Measurements from ENCODE around the gene ENO2.
"Not testable (repeated sequence)": the region's sequence is repeated elsewhere in the genome, so short reads cannot be mapped to it uniquely, and the experiment has no call there.

ENO2 gene

DNA sequence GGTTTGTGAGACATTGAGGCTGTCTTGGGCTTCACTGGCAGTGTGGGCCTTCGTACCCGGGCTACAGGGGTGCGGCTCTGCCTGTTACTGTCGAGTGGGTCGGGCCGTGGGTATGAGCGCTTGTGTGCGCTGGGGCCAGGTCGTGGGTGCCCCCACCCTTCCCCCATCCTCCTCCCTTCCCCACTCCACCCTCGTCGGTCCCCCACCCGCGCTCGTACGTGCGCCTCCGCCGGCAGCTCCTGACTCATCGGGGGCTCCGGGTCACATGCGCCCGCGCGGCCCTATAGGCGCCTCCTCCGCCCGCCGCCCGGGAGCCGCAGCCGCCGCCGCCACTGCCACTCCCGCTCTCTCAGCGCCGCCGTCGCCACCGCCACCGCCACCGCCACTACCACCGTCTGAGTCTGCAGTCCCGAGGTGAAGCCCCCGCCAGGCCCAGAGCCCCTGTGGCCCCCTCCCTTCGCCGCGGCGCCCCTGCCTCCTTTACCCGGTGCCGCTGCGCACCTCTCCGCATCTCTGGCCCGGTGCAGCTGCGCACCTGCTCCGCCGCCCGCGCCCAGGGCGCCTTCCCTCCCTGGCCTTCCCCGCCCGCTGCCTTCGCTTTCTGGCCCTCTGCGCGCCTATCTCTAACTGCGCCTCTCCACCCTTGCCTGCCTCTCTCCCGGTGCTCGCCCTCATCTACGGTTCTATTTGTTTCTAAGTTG lies at the start of gene ENO2:
TSS of gene ENO2 (plus strand) at position 335 of the 701 bp plus-strand sequence. CDS start 1,253 bp downstream, outside the sequence.
- DNase-seq (ENCODE audit: low spot score) = peak; percentile 86

- DNase-seq (ENCODE audit: low spot score) = not testable (repeated sequence)
These were observed 49.1 kb upstream of the ENO2 start for GRCh38 chr12:6865307-6865706.

DNA sequence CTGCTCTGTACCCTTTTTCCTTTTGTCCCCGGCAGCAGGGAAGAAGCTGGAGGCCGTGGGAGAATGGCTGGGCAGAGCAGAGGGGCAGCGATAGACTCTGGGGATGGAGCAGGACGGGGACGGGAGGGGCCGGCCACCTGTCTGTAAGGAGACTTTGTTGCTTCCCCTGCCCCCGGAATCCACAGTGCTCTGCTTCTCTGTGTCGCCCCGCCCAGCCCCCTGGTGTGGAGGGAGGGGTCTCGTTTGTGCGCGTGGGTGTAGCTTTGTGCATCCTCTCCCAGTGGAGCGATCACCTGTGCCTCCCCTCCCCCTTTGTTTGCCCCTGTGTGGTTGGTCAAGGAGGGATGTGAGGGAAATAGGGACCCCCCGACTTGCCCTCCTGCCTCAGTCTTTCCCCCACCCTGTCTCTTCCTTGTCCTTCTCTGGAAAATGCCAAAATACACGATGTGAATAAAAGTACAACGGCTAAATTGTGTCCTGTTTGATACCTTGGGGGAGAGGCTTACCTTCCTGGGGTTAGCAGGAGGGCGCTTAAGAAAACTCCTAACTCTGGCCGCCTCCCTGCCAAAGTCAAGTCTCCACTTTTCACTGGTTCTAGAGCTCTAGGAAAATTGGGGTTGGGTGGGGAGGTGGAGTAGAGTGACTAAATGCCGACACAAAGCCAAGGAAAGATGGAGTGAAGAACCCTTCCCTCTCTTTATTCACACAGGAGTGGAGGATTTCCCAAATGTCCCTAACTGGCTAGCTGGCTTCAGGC lies 48.0 kb upstream of the ENO2 start:
- DNase-seq (ENCODE audit: low spot score) = no peak

GRCh38 chr12:6866920-6867412 lies 47.4 kb upstream of the ENO2 start:
- DNase-seq (ENCODE audit: low spot score) = no peak

DNA sequence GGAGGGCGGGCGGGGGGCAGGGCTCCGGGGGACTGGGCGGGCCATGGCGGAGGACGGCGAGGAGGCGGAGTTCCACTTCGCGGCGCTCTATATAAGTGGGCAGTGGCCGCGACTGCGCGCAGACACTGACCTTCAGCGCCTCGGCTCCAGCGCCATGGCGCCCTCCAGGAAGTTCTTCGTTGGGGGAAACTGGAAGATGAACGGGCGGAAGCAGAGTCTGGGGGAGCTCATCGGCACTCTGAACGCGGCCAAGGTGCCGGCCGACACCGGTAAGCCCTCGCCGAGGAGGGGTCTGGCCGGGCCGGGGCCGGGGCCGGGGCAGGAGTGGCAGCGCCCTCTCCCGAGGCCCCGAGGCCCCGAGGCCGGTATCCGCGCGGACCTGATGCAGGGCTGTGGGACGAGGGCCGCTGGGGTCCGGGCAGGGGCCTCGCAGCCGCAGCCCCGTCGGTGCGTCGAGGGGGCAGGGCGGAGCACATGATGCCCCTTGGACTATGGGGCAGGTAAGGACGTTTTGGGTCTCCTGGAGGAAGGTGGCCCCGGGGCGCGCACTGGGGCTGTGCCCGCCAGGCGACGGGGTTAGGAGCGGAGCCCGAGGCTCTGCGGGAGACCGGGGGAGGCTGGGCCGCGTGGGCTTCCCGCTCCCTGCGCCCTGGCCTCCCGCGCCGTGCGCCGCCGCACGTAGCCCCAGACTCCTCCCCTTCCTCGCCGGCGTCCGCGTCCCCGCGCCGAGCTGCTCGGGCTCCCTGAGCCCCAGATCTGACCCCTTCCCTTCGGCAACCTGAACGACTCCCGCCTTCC lies 46.8 kb upstream of the ENO2 start, which contains the start of gene TPI1:
TSS of gene TPI1 (plus strand) at position 119 of the 798 bp plus-strand sequence. CDS start at position 155, 36 bp downstream.
- peak; percentile 81 for DNase-seq (ENCODE audit: low spot score)

DNA sequence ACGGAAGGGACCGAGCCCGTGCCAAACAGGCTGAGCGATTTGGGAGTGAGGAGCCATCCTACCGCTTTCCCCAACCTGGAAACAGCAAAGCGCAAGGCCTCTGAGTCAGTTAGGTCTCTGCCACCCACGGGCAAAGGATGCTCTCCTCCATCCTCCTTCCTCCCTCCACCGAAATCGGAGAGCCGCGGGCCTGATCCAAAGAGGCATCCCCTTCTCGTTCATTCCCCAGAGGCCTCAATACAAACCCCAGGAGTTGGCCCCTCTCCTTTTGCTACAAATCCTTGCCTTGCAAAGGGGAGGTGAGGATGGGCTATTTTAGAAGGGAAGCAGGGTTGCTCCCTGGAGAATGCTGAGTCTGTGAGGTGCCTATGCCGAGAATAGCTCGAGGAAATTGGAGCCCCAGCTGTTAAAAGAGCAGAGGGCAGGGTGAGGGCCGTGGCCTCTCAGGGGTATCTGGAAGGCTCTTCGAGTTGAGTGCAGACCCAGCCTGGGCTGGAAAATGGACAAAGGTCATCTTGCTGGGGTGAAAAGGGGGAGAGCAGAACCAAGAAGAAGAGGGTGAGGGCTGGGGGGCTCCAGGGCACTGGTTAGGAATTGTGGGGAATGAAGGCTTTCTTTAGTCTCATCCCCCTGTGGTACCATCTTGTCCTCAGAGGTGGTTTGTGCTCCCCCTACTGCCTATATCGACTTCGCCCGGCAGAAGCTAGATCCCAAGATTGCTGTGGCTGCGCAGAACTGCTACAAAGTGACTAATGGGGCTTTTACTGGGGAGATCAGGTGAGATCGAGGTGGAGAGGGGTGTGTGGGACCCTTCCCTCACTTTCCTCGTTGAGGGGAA lies 46.0 kb upstream of the ENO2 start:
- DNase-seq (ENCODE audit: low spot score) = peak; percentile 59

DNA sequence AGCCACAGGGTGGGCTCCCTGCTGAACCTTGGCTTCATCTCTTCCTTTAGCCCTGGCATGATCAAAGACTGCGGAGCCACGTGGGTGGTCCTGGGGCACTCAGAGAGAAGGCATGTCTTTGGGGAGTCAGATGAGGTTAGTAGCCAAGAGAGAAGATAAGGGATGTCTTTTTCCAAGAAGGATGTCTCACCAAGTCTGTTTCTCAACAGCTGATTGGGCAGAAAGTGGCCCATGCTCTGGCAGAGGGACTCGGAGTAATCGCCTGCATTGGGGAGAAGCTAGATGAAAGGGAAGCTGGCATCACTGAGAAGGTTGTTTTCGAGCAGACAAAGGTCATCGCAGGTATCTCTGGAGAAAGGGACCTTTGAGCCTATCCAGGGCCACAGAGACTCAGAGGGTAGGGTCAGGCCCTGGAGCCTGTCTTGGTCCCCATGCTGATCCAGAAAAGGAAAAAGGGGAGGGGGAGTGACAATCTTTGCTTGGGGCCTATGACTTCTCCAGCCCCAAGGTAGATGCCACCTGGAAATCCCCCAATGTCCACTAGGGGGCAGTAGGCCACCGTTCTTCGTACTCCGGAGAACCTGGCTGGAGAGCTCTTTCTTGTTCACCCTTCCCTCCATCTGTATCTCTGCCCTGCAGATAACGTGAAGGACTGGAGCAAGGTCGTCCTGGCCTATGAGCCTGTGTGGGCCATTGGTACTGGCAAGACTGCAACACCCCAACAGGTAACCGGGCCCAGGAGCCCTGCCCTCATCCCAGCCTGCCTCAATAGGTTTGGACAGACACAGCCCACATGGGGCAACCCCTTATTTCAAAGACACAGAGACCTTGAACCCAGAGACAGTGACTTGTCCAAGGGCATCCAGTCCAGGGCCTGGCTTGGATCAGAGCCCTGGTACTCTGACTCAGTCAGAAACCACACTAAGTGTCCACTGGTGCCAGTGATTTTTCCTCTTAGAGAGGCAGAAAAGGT lies 45.0 kb upstream of the ENO2 start:
- peak; percentile 63 for DNase-seq (ENCODE audit: low spot score)

GRCh38 chr12:6870304-6870703 lies 44.1 kb upstream of the ENO2 start:
- DNase-seq (ENCODE audit: low spot score) = not testable (repeated sequence)

DNA sequence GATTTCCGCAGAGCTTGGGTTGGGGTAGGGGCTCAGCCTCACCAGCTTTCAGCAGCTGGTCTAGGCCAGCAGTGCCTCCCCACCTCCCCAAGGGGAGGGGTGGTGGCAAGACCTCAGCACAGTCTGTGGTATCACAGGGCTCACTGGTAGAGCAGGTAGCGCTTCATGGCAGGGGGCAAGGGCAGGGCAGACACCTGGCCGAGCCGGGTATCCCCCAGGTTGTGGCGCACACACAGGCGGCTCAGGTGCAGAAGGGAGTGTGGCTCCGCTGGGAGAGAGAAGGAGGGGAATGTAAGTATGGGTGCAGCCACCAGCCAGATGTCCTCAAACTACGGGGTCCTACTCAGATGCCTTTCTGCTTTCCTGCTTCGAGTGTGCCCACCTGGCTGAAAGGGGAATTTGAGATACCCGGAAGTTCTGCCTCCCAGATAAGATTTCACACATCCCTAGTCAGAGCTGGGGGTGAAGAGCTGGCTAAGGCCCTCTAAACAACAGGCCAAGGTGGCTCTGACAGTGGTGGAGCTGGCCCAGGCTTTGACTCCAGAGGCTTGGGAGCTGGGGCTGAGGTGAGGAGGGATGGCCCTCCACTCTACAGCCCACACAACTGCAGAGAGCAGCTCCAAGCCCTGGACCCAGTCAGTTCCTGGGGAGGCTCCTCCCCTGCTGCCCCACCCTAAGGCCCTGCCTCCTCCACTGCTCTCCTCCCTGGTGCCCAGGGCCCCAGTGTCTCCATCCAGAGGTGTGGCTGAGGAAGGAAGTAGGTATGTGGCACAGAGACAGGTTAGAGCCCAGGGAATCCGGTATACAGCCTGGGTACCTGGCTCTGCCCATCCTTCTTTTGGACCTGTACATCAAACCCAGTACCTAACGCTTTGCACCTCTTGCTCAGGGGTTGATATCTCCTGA lies 43.1 kb upstream of the ENO2 start:
- DNase-seq (ENCODE audit: low spot score) = no peak

- peak; percentile 73 for DNase-seq (ENCODE audit: low spot score)
These were observed 42.0 kb upstream of the ENO2 start for GRCh38 chr12:6872073-6873048.

DNA sequence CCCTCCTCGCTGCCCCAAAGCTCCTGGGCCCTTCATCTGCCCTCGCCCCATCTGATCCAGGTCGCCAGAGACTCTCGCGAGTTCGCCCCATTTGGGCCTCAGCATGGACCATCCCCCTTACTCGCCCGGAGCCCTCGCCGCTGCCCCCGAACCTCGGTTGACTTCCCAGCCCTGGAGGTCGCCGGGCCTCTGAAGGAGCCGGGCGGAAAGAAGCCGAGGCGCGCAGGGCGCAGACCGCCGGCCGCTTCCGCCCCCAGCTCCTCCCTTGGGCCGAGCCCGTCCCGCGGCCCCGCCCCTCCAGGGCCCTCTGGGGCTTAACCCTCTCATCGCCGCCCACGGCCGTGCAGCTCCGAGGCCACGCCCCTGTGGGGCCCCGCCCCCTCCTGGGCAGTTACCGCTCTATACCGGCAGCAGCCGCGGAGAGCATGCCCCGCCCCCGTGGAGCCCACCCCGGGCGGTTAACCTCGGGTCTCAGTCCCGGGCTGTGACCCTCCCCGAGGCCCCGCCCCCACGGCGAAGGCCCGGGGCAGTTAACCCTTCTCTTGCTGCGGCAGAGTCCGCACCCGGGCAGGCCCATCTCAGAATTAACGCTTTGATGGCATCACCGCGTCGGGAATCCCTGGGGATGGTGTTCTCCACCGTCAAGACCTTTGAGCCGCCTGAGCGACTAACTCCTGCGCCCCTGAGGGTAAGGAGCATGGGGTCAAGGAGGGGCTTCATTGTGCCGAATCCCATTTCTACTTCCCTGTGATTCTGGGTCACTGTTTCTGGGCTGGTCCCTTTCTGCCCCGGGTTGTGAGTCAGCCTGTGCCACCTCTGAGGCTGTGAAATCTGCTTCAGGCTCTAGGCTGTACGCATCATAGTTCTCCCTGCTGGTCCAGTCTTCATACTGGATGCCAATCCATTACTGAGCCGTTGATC lies 41.0 kb upstream of the ENO2 start, which contains the start of gene SPSB2:
TSS of gene SPSB2 (minus strand) at position 210 of the 921 bp plus-strand sequence. CDS start 402 bp downstream, outside the sequence.
- DNase-seq (ENCODE audit: low spot score) = peak; percentile 91

DNA sequence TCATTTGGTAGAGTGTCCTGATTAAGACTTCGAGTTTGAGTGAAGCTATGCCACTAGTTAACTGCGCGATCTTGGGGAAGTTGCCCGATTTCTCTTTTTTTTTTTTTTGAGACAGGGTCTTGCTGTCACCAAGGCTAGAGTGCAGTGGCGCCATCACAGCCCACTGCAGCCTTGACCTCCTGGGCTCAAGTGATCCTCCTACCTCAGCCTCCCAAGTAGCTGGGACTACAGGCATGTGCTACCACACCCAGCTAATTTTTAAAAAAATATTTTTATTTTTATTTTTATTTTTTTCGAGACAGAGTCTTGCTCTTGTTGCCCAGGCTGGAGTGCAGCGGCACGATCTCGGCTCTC lies 40.4 kb upstream of the ENO2 start:
- DNase-seq (ENCODE audit: low spot score) = not testable (repeated sequence)

GRCh38 chr12:6879824-6880223 lies 34.6 kb upstream of the ENO2 start:
- DNase-seq (ENCODE audit: low spot score) = not testable (repeated sequence)

DNA sequence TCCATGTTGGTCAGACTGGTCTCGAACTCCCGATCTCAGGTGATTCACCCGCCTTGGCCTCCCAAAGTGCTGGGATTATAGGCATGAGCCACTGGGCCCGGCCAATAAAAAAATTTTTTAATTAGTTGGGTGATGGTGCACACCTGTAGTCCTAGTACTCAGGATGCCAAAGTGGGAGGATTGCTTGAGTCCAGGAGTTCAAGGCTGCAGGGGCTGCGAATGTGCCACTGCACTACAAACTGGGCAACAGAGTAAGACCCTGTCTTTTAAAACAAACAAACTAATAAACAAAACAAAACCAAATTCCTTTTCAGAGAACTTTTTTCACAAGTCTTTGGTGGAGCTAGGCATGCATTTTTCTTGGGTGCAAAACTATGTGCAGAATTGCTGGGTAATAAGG lies 31.1 kb upstream of the ENO2 start:
- no peak for DNase-seq (ENCODE audit: low spot score)

DNA sequence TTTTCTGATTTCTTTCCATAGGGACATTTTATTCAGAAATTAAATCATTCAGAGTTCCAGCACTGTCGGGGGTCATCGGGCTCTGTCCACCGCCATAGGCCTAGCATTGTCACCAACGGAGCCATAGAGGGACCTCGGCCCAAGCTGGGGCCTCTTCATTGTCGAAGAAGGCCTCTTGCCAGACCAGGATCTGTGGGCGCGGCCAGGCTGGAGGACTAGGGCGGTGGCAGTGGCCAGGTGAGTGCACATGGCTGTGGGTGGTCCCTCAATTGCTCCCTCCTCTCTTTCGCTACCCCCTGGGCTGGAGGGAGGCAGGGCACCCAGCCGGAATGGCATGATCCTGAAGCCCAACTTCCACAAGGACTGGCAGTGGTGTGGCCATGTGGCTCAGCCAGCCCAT lies 30.7 kb upstream of the ENO2 start:
- no peak for DNase-seq (ENCODE audit: low spot score)

- no peak for DNase-seq (ENCODE audit: low spot score)
These were observed 29.8 kb upstream of the ENO2 start for GRCh38 chr12:6884539-6884938.

All from putamen (tissue), 1 donor.